ENCODE results near the gene EPB41L5.

Gene EPB41L5

GRCh38 chr2:120204945-120205670, 192.2 kb downstream of the EPB41L5 start:
- DNase-seq, result no peak

GRCh38 chr2:120206022-120206581, 193.2 kb downstream of the EPB41L5 start:
- no peak for DNase-seq

- DNase-seq, result no peak
These were observed 195.8 kb downstream of the EPB41L5 start for GRCh38 chr2:120208381-120209353.

GRCh38 chr2:120209427-120210269, 196.8 kb downstream of the EPB41L5 start:
- DNase-seq, result no peak

- no peak for DNase-seq
These were observed 197.4 kb downstream of the EPB41L5 start for GRCh38 chr2:120210270-120210693.

GRCh38 chr2:120218181-120218580, 205.3 kb downstream of the EPB41L5 start:
- no peak for DNase-seq

GRCh38 chr2:120219291-120219690, 206.4 kb downstream of the EPB41L5 start:
- no peak for DNase-seq

GRCh38 chr2:120219766-120220165, 206.9 kb downstream of the EPB41L5 start:
- DNase-seq, result no peak

- DNase-seq, result no peak
These were observed 207.9 kb downstream of the EPB41L5 start for GRCh38 chr2:120220756-120221155.

GRCh38 chr2:120221616-120222015, 208.7 kb downstream of the EPB41L5 start:
- no peak for DNase-seq

- no peak for DNase-seq
These were observed 209.5 kb downstream of the EPB41L5 start for GRCh38 chr2:120222186-120223033.

- peak; percentile 89 for DNase-seq
These were observed 210.4 kb downstream of the EPB41L5 start, which contains the start of gene TMEM185B for GRCh38 chr2:120223034-120223912. Gene TMEM185B, minus strand, starts transcription at chr2:120223400. Its CDS starts 424 bp downstream, at chr2:120222976.

- no peak for DNase-seq
These were observed 211.4 kb downstream of the EPB41L5 start for GRCh38 chr2:120224256-120224655.

GRCh38 chr2:120224735-120225548, 212.1 kb downstream of the EPB41L5 start:
- DNase-seq, result no peak

GRCh38 chr2:120225549-120226065, 212.7 kb downstream of the EPB41L5 start:
- no peak for DNase-seq

GRCh38 chr2:120226316-120226715, 213.4 kb downstream of the EPB41L5 start:
- DNase-seq, result no peak

- no peak for DNase-seq
These were observed 214.5 kb downstream of the EPB41L5 start for GRCh38 chr2:120227111-120227991.

GRCh38 chr2:120228503-120228902, 215.6 kb downstream of the EPB41L5 start:
- no peak for DNase-seq
